COLO668 (cell line): Measurements from ENCODE around the gene FSD1L.
"Not testable (repeated sequence)": the region's sequence is repeated elsewhere in the genome, so short reads cannot be mapped to it uniquely, and the experiment has no call there.

ENCODE experiments used
- DNase-seq: peaks from one replicate; lab custom pipeline; 2025; ENCODE audit not compliant: unreplicated experiment; lab: John Stamatoyannopoulos, UW

FSD1L gene

GRCh38 chr9:105483618-105484017 is 35.8 kb downstream of the FSD1L start:
- DNase-seq: no peak

GRCh38 chr9:105484226-105484625 is 36.4 kb downstream of the FSD1L start:
- DNase-seq: no peak

- no peak for DNase-seq
These were observed 37.3 kb downstream of the FSD1L start for GRCh38 chr9:105485131-105485530.

- no peak for DNase-seq
These were observed 49.0 kb downstream of the FSD1L start for GRCh38 chr9:105496826-105497225.

- no peak for DNase-seq
These were observed 49.9 kb downstream of the FSD1L start for GRCh38 chr9:105497704-105498103.

GRCh38 chr9:105500108-105500766 is 52.4 kb downstream of the FSD1L start:
- no peak for DNase-seq

GRCh38 chr9:105501414-105501813 is 53.6 kb downstream of the FSD1L start:
- no peak for DNase-seq

- DNase-seq: no peak
These were observed 54.4 kb downstream of the FSD1L start for GRCh38 chr9:105502276-105502675.

- no peak for DNase-seq
These were observed 56.0 kb downstream of the FSD1L start for GRCh38 chr9:105503881-105504280.

GRCh38 chr9:105507096-105507790 is 59.4 kb downstream of the FSD1L start:
- no peak for DNase-seq

- no peak for DNase-seq
These were observed 60.7 kb downstream of the FSD1L start for GRCh38 chr9:105508530-105508929.

- no peak for DNase-seq
These were observed 62.2 kb downstream of the FSD1L start for GRCh38 chr9:105510024-105510423.

- no peak for DNase-seq
These were observed 63.6 kb downstream of the FSD1L start for GRCh38 chr9:105511446-105511845.

GRCh38 chr9:105515811-105516413 is 68.1 kb downstream of the FSD1L start:
- DNase-seq: no peak

GRCh38 chr9:105519710-105520369 is 72.0 kb downstream of the FSD1L start:
- DNase-seq: peak; percentile 22

- DNase-seq: not testable (repeated sequence)
These were observed 73.2 kb downstream of the FSD1L start for GRCh38 chr9:105520992-105521391.

GRCh38 chr9:105522618-105523385 is 75.0 kb downstream of the FSD1L start:
- DNase-seq: not testable (repeated sequence)

- no peak for DNase-seq
These were observed 83.7 kb downstream of the FSD1L start for GRCh38 chr9:105531530-105531929.

GRCh38 chr9:105535920-105536668 is 88.3 kb downstream of the FSD1L start:
- no peak for DNase-seq

- DNase-seq: no peak
These were observed 91.6 kb downstream of the FSD1L start for GRCh38 chr9:105539452-105539851.
